GM23338 (cell line): Measurements from ENCODE around the gene SOS1.

Experiments used
- POLR2AphosphoS5 ChIP-seq: IDR thresholded peaks from 2 replicates; pipeline ENCODE4 v1.6.1; 2016; ENCODE audit warnings: antibody characterized with exemption, low read depth
- TF ChIP-seq, protein P1 (sequence below), 2 experiments: fragments of 200-600 bp in 1 of 2; sonication (generic) in 1 of 2; conservative IDR thresholded peaks; 2 replicates each; pipeline versions ENCODE4 v1.5.1 to v1.6.1; 2016 to 2017; ENCODE audit warnings: antibody characterized with exemption in 2 of 2, low read depth in 2 of 2, mild to moderate bottlenecking in 2 of 2, moderate library complexity in 1 of 2

GRCh38 chr2:38937548-38937947 lies 183.3 kb downstream of the SOS1 start:
- TF ChIP-seq, protein P1, sequence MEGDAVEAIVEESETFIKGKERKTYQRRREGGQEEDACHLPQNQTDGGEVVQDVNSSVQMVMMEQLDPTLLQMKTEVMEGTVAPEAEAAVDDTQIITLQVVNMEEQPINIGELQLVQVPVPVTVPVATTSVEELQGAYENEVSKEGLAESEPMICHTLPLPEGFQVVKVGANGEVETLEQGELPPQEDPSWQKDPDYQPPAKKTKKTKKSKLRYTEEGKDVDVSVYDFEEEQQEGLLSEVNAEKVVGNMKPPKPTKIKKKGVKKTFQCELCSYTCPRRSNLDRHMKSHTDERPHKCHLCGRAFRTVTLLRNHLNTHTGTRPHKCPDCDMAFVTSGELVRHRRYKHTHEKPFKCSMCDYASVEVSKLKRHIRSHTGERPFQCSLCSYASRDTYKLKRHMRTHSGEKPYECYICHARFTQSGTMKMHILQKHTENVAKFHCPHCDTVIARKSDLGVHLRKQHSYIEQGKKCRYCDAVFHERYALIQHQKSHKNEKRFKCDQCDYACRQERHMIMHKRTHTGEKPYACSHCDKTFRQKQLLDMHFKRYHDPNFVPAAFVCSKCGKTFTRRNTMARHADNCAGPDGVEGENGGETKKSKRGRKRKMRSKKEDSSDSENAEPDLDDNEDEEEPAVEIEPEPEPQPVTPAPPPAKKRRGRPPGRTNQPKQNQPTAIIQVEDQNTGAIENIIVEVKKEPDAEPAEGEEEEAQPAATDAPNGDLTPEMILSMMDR (conservative IDR thresholded peaks at IDR 0.05; ENCODE audit: low read depth in 2 of 2): no peak
- no peak for TF ChIP-seq POLR2AphosphoS5
